Measurements from ENCODE around the gene ACER3. TPM values are rescaled to one million over a fixed set of nuclear protein-coding genes. Genes with fewer than 3 reads are reported as not detected.

The ACER3 gene
- total RNA-seq = 5.8 and 6.1 TPM in 2 replicates

DNA sequence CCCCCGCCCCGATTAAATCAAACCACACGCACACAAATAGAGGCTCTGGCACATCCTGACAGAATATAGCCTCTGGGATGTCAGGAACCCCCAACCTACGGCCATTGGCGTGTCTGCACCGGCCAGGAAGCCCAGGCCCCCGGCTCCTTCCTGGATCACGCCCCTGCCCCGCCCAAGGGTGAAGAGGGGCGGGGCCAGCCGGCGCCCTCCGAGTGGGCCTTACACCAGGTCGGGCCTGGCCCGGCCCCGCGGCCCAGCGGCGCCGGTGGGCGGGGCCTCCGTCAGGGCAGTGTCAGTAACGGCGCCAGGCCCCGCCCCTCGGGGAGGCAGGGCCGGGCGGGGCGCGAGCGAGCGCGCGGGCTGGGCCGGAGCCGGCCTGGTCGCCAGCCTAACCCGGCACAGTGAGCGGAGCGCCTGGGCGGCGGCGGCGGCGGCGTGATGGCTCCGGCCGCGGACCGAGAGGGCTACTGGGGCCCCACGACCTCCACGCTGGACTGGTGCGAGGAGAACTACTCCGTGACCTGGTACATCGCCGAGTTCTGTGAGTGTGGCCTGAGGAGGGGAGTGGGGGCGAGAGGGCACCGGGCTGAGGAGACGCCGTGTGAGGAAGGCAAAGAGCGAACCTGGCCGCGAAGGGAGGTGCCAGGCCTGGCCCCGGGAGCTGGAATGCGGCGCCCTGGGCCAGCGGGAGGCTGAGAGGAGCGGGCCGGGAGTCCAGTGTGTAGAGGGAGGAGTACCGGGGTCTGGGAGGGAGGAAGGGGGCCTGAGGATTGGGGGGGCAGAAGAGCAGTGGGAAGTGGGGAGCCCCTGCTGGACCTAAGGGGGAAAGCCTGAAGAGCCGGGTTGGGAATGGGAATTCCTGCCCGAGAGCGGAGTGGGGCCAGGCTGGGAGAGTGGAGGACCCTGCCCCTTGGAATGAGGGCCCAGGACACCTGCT is at the start of gene ACER3:
ACER3 (plus strand) TSS at position 380 of the 937 bp plus-strand sequence; CDS start at position 439, 59 bp downstream.

DNA sequence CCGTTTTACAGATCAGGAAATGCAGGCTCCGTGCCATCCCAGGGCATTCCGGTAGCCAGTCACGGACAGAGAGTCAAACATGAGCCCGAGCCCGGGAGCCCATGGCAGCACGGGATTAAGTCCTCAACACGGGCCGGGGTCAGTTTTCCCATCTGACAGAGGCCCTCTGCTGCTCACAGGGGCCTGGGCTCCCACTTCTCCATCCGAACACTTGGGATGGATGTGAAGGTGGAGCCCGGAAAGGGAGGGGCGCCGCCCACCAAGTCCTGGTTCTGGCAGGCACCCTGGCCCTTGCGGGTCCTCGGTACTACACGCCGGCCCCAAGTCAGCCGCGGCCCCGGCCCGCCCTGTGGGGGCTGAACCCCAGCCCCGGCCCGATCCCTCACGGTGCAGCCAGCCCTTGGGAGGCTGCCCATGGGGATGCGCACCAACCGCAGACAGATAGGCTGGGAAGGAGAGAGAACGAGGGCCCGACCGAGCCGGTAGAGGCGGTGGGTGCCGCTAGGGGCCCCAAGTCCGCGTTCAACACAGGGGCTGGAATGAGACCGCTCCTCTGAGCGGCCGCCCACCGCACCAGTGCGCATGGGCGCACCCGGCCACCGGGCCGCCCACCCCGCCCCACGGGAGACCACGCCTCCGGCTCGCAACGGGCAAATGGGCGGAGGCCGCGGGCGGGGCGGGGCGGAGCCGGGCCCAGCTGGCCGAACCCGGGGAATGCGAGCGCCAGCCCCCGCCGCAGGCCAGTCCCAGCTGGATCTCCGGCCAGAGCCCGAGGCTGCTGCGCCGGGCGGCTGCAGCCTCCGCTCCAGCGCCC is 205.7 kb downstream of the ACER3 start, which contains the start of gene CAPN5:
CAPN5 (plus strand) TSS at position 743 of the 814 bp plus-strand sequence. CDS start 17,916 bp downstream, outside the sequence.

Other genes with a start within 250 kb of the ACER3 start
- gene LRRC32, start 190.2 kb upstream of the ACER3 start, total RNA-seq = 126 and 128 TPM in 2 replicates
- gene TSKU, start 77.6 kb upstream of the ACER3 start, total RNA-seq = 5.5 and 6.3 TPM in 2 replicates
- gene B3GNT6, start 173.5 kb downstream of the ACER3 start, total RNA-seq = not detected in 2 replicates
- gene CAPN5, start 206.1 kb downstream of the ACER3 start, total RNA-seq = 28.3 and 31.8 TPM in 2 replicates
- 0.50 and 0.53 TPM in 2 replicates for gene OMP, start 241.9 kb downstream of the ACER3 start, total RNA-seq